Stimulated activated CD8-positive, alpha-beta memory T cell treated with anti-CD3 and anti-CD28 coated beads, Interleukin-7, amount 100 ng/mL, for 1 hour (primary cell): Measurements from ENCODE around the gene PITPNC1.
"Not testable (repeated sequence)": the region's sequence is repeated elsewhere in the genome, so short reads cannot be mapped to it uniquely, and the experiment has no call there.

Experiments
- DNase-seq, 2 donors: peaks; one replicate each; pipeline ENCODE4 v3.0.0-alpha.2; 2020; ENCODE audit warnings: low read depth in 2 of 2

The PITPNC1 gene

DNA sequence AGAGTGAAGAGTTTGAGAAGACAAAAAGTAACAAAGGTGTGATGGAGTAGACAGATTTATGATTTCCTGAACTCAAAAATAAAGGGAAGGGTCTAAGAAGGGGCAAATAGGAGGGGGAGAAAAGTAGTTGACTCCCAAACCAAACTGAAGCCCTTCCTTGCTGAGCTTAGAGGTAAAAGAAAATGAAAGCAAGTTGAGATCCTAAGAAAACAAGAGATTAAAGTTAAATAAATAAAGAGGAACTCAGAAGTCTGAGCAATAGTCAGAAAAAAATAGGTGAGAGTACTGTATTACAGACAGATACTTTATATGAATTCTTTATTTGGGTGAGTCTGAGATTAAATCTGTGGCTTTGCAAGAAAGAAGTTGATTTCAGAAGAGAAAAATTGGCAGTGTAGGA is 7.4 kb upstream of the PITPNC1 start:
- no peak for DNase-seq

DNA sequence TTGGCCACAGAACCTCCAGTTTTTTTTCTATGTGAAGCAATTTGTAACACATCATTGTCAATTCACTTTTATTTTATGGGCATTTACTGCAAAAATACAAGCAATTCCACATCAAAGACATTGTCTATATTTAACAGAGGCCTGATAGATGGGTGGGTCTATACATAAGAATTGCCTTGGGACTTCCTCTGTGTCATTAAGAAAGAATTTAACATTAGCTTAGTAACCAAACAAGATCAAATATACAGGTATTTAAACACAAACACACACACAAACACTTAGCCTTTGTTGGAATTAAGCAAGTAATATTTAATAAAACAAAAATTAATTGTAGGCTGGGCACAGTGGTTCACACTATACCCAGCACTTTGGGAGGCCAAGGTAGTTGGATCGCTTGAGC is 4.3 kb upstream of the PITPNC1 start:
- no peak for DNase-seq

DNA sequence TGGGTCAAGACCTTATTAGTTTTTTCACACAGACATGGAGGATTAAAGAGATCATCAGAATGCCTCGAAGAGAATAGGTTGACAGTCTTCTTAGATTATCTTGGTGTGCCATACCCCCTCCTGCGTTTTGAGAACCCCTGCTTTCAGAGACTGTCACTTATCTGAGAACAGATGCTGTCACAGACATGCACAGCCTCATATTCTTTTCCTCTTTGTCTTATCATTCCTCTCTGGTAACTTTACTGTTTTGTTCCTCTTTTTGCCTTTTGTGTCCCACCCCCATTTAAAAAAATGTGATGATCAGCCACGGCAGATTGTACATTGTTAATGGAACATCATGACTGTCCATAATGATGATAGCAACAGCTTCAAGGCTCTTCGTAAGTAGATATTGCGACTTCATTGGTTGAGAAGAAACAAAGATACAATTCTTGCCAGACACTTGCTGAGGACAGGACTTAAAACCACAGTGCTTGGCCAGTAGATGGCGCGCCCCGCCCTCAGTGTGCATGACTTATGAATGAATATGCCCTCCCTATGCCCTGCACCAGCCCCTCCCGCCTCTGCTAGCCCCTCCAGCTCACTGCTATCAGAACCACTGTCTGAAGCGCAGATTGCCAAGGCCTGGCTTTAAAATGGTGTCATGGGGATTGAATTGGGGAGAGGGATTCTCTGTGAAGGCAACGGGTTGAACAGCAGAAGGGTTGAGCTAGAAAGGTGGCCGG is 2.6 kb upstream of the PITPNC1 start:
- DNase-seq, result peak; percentile 75 to 82

DNA sequence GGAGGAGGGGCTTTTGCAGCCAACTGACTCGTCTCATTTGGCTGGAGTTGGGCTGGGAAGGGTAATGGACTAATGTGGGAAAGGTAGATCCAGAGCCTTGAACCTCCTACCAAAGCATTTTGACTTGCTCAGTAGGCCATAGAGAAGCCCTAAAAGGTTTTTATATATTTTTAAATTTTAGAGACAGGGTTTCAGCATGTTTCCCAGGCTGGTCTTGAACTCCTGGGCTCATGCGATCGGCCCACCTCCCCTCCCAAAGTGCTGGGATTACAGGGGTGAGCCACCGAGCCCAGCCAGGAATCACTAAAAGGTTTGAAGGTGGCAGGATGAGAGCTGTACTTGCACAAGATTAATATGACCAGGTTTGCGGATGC is 2.0 kb upstream of the PITPNC1 start:
- no peak for DNase-seq

DNA sequence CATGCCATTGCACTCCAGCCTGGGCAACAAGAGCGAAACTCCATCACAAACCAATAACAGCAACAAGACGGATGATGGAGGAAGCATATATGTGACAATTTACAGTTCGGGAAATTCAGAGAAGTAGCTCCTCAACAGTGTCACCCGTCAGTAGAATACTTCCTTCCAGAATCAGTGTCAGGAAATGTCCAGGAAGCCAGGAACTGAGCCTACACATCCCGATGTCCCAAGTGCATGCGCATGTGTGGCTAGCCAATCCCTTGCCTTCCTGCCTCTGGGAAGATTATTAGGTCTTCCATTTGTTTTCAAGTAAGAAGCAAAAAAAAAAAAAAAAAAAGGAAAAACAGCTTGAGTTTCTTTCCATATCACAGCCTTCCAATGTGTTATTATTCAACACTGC is 1.4 kb upstream of the PITPNC1 start:
- no peak for DNase-seq

DNA sequence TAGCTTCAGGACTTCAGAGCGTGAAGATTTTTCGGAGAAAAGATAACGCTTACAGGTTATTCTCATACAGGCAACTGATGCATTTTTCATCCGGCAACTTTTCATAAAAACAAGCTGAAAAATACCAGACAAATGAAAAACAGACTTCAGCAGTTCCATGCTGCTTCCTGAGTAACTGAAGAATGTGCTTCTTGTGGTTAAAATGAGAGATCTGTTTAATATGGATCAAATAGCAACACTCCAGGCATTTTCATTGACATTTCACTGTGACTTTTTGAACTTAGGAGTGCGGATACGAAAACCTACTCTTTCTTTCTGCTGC is 705 bp upstream of the PITPNC1 start:
- no peak for DNase-seq

DNA sequence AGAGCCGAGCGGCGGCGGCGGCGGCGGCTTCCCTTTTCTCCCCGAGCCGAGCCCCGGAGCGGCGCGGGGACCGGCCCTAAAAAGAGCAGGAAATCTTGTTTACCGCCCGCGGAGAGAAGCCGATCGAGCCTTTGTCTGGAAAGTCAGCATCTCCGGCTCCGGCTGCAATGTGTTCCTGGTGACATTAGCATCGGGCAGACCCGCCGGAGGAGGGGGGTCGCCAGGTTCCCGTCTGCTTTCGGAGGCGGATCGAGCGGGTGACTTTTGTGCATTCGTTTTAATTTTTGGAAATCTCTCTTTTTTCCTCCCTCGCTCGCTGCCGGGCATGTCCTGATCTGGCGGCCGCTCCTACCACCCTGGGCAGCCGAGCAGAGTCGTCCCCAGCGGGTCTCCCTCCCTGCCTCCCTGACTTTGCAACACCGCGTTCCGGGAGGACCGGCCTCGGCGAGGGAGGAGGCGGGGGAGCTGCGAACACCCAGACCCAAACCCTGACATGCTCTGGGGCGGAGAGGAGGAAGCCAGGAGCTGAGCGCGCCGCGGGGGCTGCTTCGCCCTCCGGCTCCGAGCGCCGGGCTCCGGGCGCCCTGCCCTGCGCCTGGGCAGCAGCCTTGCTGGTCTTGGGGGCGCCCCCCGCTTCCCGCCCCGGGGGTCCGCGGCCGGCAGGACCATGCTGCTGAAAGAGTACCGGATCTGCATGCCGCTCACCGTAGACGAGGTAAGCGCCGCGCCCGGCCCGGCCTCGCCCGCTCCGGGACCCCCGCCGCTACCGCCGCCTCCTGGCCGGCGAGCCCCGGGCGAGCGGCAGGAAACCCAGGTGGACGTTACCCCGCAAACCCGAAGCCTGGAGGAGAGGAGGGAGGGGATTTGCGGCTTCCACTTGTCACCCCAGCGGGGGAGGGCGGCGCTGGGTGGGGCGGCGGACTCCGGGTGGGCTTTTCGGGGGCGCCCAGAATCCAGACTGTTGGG is 690 bp downstream of the PITPNC1 start:
- peak; percentile 20 to 27 for DNase-seq

DNA sequence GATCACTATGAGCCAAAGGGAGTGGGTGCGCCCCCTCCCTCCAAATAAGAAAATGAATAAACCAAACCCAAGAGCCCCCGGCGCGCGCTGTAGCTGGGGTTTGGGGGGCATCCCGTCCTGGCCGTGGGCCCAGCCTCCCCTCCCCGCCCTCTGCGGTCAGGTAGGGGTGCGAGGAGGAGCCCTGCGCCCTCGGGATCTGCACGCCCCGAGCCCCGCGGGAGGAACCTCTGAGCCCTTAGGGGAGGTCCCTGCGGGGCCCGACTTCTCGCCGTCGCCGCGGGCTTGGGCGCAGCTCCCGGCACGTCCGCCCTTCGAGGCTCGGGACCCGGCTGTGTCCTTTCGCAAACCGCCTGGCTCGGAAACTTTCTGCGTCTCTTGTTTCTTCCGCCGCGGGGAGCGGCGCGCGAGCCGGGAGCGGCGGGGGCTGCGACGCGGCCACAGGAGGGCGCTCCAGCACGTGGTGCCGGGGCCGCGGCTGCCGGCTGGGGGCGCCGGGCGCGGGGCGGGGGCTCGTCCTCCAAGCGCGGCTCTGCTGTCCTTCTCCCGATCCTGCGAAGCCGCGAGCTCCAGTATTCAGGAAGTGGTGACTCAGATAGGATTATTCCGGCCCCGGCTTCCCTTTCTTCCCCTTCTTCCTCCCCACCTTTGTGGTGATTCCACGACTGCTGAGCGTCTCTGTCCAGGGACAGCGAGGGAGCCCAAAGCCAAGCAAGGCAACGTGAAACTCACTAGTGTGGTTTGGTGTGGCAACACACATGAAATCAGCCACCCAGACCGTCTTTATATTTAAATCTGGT is 1.6 kb downstream of the PITPNC1 start:
- peak; percentile 58 to 70 for DNase-seq

DNA sequence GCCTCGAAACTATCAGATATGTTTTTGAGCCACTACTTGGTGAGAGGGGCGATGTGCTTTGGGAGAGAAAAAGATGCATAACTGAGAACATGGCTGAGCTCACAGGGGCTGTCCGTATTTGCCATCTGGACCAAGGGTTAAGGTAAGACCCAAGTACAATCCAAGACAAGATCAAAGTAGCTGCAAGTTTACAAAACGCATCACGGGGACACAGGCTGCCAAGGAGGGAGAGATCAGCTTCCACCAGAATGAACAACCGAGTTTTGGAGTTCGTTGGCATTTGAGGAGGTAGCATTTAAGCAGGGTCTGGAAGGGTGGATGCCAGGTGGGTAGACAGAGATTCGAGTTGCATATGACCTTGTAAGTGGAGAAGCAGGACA is 2.2 kb downstream of the PITPNC1 start:
- DNase-seq, result no peak

DNA sequence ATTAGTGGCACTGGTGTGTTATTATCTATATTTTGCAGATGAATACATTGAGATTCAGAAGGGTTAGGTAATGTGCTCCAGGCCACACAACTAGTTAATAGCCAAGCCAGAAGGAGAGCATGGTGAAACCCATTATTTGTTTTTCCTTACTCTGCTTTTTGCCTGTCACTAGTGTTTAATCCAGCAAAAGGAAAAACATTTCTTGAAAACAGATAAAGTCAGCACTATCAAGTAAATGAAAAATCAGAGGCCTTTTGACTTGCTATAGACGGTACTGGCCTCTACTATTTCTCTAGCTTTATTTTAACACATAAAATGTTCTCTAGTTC is 4.8 kb downstream of the PITPNC1 start:
- no peak for DNase-seq

DNA sequence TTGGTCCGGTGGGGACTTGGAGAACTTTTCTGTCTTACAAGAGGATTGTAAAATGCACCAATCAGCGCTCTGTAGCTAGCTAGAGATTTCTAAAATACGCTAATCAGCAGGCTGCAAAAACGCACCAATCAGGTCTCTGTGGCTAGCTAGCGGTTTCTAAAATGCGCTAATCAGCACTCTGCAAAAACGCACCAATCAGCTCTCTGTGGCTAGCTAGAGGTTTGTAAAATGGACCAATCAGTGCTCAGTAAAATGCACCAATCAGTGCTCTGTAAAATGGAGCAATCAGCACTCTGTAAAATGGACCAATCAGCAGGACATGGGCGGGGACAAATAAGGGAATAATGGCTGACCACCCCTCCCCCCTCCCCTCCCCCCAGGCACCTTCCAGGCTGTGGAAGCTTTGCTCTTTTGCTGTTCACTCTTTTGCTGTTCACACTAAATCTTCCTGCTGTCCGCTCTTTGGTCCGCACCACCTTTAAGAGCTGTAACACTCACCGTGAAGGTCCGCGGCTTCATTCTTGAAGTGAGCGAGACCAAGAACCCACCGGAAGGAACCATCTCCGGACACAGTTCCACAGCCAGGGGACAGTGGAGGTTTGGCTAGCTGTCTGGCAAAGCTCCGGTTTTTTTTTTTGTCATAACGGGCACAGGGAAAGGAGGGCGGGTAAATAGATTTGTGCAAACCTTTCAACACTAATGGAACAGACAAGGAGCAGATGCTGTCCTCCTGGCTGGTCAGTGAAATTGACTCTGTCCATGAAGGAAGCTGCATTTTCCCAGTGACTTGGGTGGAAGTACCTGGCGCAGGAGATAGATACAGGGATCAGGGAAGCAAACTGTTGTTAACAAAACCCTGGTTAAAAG is 8.3 kb downstream of the PITPNC1 start:
- no peak for DNase-seq

DNA sequence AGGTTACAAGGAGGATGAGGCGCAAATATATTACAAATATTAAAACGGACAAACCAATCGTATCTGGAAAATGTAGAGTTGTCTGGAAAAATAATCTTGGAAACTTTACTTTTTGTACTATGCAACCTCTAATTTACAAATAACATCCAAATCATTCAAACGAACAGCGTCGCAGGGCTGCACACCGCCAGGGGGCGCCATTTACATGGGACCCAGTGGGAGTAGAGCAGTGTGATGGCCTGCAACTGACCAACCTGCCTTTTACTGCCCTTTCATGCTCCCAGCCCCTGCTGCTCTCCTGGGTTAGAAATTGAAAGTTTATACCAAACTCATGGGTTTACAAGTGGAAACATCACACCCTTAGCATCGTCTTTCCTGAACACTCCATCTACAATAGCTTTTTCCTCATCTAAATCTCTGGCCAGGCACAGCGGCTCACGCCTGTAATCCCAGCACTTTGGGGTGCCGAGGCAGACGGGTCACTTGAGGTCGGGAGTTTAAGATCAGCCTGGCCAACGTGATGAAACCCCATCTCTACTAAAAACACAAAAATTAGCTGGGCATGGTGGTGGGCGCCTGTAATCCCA is 10.0 kb downstream of the PITPNC1 start:
- peak in 1 of 2 donors; percentile 38 for DNase-seq

DNA sequence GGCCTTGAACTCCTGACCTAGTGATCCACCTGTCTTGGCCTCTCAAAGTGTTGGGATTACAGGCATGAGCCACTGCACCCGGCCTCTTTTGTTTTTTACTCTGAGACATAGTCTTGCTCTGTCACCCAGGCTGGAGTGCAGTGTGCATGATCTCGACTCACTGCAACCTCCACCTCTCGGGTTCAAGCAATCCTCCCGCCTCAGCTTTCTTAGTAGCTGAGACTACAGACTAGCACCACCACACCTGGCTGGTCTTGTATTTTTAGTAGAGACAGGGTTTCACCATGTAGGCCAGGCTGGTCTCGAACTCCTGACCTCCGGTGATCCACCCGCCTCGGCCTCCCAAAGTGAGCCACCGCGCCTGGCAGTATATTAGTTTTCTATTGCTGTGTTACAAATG is 11.5 kb downstream of the PITPNC1 start:
- not testable (repeated sequence) for DNase-seq

DNA sequence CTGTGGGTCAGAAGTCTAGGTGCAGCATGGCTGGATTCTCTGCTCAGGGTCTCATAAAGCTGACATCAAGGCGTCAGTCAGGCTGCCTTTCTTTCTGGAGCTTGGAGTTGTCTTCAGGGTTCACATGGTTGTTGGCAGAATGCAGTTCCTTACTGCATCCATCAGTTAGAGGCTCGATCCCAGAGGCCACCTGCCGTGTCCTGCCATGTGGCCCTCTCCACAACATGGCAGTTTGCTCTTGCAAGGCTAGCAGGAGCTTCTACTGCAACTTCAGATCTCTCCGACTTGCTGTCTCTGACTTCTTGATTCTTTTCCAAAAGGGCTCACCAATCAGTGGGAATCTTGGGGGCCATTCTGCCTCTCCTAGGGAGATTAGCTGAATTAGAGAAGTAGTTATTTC is 11.9 kb downstream of the PITPNC1 start:
- no peak for DNase-seq

DNA sequence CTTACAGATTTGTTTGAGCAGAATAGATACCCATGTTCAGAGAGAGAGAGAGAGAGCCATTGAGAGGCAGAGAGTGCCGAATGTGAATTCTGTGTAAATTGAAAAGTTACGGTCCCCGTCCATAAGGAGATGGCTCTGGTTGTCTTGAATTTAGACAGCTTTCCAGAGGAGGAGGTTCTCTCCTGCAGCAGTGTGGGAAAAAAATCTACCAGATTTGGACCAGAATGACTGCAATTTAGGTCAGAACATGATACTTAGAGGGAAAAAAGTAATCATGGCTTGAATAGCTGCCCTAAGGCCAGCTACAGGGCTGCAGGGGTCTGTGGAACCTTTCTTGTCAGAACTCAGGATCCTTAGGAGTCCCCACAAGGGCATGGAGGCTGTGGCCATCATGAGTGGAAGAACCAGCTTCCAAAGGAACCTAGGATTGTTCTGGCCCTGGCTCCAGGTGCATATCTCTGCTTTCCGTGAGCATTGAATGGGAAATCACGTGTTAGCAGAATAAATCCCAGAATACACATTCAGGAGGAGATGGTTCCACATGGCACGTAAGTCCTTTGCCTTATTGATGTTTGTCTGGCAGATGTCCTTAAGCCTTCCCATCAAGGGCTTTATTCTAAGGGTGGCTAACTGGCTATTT is 13.0 kb downstream of the PITPNC1 start:
- DNase-seq, result no peak

DNA sequence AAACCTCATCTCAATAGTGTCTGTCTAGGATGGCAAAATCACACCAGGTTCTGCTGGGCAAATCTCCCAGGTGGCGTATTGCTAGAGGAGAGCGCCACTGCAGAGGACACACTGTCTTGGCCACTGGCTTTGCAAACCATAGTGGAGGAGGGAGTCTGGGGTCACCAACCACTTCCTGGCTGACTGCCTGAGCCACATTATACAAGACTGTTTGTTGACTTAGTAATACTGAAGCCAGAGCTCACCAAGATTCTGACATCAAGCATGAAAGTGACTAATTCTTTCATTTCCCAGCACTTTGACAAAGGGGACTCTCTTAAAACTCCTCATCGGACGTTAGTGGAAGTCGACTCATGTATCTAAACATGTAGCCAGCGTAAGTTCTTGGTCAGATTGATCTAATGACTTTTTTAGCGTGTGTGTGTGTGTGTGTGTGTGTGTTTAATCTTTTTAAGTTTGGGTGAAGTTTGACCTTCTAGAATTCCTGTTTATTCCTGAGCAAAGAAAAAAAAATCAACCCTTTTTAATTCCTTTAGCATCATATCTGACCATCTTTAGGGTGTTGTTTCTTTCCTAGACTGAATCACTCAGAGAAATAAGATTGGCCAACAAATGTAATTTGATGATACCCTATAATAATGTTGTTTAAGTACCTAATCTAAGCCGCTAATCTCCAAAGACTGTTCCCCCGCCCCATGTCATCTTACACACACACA is 13.7 kb downstream of the PITPNC1 start:
- DNase-seq, result peak; percentile 26 to 29

DNA sequence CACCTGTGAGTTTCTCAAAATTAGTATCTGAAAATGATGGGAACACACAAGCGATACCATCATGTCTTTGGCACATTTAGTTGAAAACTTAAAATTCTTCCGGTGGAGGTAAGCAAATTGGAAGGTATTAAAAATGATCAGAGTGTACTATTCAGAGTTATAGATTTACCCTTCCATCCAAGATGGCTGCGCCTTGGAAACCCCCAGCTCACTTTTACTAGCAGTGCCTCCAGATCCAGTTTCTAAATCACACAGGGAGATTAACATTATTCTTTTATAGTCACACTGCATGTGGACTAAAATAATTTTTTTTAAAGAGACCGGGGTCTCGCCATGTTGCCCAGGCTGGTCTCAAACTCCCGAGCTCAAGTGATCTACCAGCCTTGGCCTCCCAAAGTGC is 15.0 kb downstream of the PITPNC1 start:
- no peak for DNase-seq

DNA sequence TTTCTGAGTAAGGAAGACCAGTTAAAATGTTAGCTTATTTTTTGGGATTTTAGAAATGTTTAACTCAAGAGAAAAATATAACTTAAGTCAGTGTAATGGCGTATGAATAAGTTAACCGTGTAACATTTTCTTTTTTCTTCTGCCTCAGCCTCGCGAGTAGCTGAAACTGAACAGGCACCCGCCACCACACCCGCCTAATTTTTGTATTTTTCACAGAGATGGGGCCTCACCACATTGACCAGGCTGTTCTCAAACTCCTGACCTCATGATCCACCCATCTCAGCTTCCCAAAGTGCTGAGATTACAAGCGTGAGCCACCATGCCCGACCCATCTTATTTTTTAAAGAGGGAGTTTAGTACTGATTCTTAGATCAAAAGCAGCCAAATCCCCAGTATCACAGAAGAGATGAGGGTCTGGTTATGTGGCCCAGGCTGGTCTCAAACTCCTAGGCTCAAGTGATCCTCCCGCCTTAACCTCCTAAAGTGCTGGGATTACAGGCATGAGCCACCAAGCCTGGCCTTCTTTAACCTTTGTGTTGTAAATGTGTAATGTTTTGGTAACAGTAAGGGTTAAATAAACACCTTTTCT is 16.8 kb downstream of the PITPNC1 start:
- no peak for DNase-seq

DNA sequence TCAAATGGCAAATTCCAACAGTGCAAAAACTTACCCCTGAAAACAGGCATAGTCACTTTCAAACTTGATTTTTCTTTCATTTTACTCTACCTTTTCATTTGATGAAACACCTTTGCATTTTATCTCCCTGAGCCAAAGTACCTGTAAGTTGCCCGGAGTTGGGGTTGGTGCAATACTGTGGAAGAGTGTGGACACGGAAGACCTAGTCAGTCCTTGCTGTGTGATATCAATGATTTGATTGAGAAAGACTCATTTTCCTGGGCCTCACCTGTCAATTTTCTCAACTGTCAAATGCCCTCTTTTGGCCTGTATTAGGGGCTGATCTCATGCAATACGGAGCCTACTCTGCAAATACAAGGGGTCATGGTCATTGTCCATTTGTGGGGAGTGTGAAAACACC is 22.6 kb downstream of the PITPNC1 start:
- DNase-seq, result no peak

DNA sequence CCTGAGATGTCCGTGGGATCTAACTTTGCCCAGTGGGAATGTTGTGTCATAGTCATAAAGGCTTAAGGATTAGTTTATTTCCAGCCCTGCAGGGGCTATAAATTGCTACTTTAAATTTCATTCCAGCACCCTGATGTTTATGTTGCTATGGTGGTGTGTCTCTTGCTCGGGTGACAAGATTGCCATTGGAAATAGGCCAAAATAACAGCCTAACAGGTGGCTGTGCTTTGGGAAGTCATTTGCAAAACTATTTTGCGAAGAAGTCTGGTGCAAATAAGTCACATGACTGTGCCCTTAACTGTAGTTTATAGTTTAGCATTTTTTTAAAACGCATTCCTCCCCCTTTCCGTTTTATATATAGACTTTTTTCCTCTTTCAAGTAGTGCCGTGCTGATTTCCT is 23.1 kb downstream of the PITPNC1 start:
- DNase-seq, result no peak
